NCI-H2081 (cell line): ENCODE measurements around the gene PCDH8.

Source experiments
- DNase-seq, 2 experiments: peaks; one replicate each; lab custom pipeline; 2025; lab: John Stamatoyannopoulos, UW

The PCDH8 gene

GRCh38 chr13:52851137-52851962 lies 2.9 kb upstream of the PCDH8 start:
- peak in 1 of 2 experiments; percentile 51 for DNase-seq

- DNase-seq: peak in 1 of 2 experiments; percentile 23
Measured at GRCh38 chr13:52850396-52851136, 2.1 kb upstream of the PCDH8 start.

DNA sequence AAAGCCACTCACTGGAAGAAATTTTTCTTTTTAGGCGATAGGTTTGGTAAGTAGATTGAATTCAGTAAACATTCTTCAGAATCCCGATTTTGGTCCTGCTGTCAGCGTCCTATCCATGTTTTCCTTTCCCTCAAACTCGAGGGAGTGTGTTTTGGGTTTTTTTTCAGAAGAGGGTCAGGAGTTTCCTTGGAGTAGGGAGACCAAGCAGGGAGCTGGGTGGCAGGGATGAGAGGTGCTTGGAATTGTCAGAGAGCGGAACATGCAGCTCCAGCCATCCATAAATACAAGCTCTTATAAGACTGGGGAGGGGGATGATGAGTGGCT lies 1.6 kb upstream of the PCDH8 start:
- no peak for DNase-seq

DNA sequence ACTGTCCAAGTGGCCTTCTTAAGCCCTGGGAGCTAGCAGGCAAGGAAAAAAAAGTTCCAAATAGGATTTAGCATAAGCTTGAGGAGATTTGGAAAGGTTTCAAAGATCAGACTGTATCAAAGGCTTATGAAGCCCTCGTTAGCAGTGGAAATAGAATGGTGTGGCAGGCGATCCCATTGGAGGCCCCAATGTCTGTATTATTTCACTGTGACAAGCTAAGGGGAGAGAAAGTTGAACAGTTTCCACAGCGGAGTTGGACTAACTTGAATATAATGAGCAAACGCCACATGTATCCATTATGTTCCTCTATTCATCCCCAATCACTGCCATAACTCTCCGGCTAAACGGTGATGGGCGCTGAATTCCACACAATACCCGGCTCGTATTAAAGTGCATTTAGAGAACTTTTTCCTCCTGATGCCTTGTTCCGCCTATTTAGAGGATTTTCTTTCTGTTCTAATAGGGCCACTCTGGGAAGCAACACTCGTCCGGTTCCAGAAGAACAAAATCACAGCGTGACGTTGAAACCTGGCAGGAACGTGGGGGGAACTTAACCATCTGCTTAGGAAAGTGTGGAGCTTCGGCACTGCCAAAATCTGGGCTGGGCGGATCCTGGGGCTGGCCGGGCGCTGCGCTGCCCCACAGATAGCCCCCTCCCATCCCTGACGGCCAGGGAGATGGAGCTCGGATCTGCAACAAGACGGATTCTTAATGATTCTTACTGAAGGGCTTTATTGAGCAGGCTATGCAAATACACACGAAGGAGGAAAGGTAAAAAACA lies 1.0 kb upstream of the PCDH8 start:
- DNase-seq: no peak

DNA sequence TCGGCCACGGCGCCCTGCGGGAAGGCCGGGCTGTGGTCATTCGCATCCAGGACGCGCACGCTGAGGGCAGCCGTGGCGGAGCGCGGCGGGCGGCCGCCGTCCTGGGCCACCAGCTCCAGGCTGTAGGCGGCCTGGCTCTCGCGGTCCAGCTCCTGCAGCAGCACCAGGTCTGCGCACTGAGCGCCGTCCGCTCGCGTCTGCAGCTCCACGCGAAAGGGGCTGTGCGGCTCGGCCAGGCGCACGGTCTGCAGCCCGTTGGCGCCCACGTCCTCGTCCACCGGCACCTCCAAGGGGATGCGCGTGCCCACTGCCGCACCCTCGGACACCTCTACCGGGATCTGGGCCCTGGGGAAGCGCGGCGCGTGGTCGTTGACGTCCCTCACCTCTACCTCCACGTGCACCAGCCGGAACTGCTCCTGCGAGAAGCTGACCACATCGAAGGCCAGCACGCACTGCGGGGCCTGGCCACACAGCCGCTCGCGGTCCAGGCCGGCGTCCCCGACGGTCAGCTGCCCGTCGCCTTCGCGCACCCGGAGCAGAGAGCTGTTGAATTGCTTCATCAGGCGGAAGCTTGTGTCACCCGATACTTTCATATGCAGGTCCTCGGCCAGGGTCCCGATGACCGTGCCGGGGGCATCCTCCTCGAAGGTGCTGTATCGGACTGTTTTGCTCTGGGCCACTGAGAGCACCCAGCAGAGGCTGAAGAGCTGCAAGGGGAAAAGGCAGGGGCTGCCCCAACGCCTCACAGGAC lies 583 bp downstream of the PCDH8 start:
- DNase-seq: no peak

DNA sequence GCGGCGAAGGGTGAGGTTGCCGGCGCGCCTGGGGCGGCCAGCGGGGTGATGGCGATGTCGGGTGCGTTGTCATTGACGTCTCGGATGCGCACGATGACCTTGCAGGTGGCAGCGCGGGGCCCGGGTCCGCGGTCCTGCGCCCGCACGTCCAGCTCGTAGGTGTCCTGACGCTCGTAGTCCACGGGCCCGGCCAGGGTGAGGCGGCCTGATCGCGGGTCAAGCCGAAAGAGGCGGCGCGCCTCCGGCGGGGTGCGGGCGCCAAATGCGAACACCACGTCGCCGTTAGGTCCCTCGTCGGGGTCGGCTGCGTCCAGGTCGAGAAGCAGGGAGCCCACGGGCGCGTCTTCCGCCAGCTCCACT lies 1.1 kb downstream of the PCDH8 start:
- DNase-seq: no peak

- DNase-seq: no peak
Measured at GRCh38 chr13:52846567-52847321, 1.7 kb downstream of the PCDH8 start.

DNA sequence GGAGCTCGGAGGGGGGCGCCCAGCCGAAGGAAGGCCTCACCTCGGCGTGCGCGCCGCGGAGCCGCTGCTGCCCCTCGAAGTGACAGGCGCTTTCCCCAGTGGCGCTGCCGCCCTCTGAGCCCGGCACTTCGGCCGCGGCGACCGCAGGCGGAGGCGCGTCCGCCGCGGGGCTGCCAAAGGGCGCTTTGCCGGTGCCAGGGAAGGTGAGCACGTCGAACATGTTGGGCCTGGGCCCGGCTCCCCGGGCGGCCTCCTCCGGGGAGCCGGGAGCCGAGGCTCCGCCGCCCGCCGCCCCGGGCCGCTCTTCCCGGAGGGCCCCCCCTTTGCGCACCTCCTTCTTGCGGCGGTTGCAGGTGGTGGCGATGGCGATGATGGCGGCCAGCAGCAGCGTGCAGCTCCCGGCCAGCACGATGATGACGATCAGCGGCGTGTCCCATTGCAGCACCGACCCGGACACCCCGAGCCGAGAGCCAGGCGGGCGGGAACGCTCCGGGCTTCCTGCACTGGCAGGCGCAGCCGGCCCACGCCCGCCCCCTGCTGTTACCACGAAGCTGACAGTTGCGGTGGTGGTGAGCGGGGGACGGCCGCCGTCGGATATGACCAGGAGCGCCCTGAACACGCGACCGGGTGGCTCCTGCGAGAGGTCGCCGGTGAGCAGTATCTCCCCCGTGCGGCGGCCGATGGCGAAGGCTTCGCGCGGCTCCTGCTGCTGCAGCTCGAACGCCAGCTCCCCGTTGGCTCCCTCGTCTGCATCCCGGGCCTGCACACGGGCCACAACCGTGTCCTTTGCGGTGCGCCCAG lies 2.5 kb downstream of the PCDH8 start:
- no peak for DNase-seq

DNA sequence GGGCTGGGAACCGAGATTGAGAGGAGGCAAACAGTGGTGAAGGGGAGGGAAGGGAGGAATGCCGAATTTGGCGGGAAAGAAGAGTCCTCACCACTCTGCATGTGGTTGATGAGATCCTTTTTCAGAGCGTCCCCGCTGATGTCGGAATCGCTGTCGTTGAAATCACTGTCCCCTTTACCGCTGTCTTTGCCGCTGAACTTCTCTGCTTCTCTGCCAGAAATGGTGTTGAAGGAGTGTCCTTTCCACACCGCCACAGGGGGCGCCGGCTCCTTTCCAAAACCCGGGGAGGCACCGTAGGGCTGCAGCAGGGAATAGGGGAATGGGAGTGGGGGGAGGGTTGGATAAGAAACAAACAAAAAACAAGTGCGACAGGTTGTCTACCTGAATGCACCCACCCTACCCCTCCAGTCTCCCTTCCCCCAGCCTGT lies 3.1 kb downstream of the PCDH8 start:
- no peak for DNase-seq

DNA sequence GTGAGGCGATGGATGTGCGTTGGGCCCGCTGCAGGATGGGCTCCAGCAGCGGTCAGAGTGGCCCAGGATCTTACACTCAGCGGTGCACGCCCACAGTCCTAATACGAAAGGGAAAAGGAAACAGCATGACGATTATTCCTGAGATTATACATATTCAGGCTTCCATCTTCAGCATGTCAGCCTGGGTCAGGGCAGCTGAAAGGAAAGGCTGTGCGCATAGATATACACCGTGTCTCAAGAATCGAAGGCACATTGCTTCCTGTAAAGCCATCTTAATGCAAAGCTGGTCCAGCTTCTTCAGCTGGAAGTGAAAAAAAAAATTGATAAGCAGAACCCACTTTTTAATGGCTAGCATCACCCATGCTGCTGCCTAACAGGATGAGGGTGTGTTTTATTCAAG lies 3.6 kb downstream of the PCDH8 start:
- DNase-seq: no peak

GRCh38 chr13:52842441-52842840 lies 6.0 kb downstream of the PCDH8 start:
- peak; percentile 84 to 93 for DNase-seq

DNA sequence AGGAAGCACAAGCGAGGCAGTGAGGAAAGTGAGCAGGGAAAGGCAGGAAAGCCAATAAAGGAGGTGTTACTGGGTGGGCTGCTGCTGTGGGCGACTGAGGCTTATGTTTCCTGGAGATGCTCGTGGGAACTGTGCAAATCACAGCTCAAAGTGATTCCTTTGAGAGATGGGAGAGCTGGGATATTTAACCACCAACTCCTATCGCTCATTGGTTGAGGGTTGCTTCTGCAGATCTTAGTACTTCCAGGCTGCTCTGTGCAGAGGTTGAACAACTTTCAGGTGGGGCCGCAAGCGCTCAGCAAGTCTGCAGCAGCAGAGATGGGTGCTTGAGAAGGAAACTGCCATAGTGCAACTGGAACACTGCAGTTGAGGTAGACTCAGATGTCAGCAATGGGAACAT lies 8.4 kb downstream of the PCDH8 start:
- DNase-seq: no peak

GRCh38 chr13:52838433-52839107 lies 9.9 kb downstream of the PCDH8 start:
- no peak for DNase-seq

DNA sequence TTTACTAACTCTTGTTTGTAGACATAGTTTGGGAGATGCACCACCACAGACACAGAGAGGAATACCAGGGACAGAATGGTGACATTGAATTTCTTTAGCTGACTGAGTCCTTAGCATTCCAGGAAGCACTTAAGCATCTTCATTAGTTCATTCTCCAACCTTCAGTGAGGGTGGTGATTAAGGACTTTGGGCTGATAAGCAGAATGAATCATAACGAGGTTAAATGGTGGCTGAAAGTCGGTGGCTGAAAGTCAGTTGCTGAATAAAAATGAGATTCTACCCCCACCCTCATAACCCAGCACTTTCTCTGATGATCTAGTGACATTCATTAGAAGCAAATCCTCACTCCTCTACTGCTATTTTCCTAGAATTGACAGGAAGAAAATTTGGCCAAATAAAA lies 10.6 kb downstream of the PCDH8 start:
- no peak for DNase-seq

DNA sequence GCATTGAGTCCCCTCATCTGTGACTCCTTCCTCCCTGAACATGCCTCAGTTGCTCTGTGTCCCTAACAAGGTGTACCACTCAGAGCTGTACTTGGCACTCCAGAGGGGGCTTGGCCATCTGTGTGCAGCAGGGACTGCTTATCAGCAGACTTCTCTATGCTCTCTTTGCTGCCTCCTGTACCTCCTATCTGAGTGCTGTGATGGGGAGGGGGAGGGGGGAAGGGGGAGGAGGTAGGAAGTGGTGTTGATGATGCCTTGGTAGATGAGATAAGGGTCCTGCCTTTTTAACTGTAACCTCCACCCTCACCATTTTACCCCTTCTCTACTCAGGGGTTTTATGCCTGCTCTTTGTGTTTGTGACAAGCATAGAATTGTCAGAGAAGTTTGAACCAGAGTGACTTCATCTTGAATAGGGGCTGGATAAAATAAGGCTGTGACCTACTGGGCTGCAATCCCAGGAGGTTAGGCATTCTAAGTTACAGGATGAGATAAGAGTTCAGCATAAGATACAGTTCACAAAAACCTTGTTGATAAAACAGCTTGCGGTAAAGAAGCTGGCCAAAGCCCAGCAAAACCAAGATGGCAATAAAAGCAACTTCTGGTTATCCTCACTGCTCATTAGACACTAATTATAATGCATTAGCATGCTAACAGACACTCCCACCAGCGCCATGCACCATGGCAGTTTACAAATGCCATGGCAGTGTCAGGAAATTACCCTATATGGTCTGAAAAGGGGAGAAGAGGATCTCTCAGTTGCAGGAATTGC lies 13.2 kb downstream of the PCDH8 start:
- no peak for DNase-seq

DNA sequence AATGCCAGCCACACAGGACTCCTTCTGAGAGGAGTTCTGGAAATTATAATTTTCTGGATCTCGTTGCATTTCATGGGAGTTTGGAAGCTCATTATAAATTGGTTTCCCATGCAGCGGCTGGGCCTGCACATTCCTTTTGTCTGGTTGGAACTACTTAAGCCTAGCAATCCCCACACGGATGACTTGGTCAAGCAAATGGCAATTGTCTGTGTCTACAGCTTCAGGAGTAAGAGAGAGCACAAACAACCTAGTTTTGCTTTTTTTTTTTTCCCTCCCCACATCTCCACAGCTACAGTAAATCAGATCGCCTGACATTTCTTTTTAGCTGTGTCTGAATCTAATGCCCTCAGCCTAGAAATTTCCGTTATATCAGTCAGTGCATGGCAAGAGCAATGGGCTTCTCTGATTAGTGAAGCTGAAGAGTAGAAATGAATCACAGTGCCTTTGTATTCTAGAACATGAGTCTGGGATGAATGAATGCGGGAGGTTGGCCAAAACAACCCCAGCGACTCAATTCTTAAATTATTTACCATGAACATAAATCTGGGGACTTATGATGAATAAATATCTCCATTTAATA lies 15.1 kb downstream of the PCDH8 start:
- no peak for DNase-seq

- DNase-seq: peak; percentile 65 to 78
Measured at GRCh38 chr13:52832313-52832712, 16.1 kb downstream of the PCDH8 start.

GRCh38 chr13:52830946-52831345 lies 17.5 kb downstream of the PCDH8 start:
- no peak for DNase-seq

GRCh38 chr13:52827839-52828238 lies 20.6 kb downstream of the PCDH8 start:
- DNase-seq: peak in 1 of 2 experiments; percentile 15
